ENCODE results near the gene SPHK1. TPM values are rescaled to one million over a fixed set of nuclear protein-coding genes. Genes with fewer than 3 reads are reported as not detected.

The SPHK1 gene
- total RNA-seq, 2 donors from 2014 or later, result 6.4 to 16.8 TPM

DNA sequence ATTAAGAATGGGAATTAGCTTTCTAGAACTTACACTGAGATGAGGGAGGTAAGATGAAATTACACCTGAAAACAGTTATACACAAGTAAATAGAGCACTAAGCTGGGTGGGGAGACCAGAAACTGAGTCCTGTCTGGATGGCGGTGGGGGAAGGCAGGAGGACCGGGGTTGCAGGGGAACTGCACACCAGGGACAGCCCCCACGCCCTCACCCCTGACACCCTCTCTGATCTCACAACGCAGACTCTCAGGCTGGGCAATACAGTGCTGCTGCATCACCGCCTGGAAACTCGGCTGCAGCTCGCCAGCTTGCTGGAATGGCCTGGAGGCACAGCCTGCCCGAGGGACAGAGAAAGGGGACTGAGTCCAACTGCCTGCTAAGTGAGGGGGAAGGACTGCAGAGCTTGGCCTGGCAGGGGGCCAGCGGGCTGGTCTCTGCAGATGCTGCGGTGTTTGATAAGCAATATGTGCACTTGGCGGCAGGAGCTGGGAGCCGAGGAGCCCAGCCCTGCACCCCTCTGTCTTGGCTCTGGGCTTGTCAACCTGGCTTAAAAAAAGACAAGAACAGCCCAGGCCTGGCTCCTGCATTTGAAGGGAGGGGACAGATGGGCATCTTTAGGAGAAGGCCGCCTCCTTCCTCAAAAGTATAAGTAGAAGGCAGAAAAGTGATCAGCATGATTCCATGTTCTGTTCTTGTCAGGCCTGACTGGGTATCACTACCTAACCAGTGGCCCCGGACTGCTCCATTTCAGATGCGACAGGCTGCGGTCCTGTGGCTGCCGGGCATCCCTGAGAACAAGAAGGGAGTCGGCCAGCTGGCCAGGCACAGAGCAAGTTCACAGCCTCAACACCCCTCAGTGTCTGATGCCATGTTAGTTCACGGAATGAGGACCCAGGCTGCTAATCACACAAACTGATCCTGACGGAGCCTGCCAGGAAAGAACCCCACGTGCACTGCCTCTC, 30.2 kb downstream of the SPHK1 start:
- H3K27ac ChIP-seq, result peak overlapping the region; percentile 44 to 67
- no peak overlapping the region for H3K4me3 ChIP-seq
- peaks cover 0 to 46% of the 10 kb centered on the region in 2 donors for H3K4me1 ChIP-seq
- no peaks in the 10 kb centered on the region for H3K36me3 ChIP-seq
- no peaks in the 10 kb centered on the region for H3K27me3 ChIP-seq
- peak; percentile 83 for DNase-seq (ENCODE audit: low spot score)
- no peaks in the 10 kb centered on the region for H3K9me3 ChIP-seq
- TF ChIP-seq, protein P1, sequence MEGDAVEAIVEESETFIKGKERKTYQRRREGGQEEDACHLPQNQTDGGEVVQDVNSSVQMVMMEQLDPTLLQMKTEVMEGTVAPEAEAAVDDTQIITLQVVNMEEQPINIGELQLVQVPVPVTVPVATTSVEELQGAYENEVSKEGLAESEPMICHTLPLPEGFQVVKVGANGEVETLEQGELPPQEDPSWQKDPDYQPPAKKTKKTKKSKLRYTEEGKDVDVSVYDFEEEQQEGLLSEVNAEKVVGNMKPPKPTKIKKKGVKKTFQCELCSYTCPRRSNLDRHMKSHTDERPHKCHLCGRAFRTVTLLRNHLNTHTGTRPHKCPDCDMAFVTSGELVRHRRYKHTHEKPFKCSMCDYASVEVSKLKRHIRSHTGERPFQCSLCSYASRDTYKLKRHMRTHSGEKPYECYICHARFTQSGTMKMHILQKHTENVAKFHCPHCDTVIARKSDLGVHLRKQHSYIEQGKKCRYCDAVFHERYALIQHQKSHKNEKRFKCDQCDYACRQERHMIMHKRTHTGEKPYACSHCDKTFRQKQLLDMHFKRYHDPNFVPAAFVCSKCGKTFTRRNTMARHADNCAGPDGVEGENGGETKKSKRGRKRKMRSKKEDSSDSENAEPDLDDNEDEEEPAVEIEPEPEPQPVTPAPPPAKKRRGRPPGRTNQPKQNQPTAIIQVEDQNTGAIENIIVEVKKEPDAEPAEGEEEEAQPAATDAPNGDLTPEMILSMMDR (IDR thresholded peaks at IDR 0.05), result no peak

DNA sequence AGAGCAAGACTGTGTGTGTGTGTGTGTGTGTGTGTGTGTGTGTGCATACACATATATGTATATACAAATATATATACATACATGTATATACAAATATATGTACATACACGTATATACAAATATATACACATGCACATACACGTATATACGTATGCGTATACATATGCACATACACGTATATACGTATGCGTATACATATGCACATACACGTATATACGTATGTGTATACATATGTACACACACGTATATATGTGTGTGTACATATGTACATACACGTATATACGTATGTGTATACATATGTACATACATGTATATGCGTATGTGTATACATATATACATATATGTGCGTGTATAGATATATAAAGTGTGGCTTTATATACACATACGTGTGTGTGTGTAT, 31.4 kb downstream of the SPHK1 start:
- peaks cover 0 to 52% of the 10 kb centered on the region in 2 donors for H3K4me1 ChIP-seq

DNA sequence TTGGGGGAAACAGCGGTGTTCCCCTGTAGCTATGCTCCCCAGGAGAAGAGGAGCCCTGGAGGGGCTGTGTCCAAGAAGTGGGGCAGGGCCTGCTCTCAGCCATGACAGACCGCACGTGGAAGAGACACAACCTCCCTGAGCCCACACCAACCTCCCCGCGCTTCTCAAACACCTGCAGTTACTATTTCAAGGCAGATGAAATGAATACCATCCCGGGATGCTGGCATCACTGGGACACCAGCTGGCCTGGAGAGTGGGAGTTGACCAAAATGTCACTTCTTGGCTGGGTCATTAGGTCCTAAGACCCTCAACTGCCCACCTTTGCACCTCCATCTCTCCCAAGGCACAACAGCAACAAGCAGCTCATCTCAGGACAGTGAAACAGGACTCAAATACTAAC, 32.0 kb downstream of the SPHK1 start:
- TF ChIP-seq, protein P1 (IDR thresholded peaks at IDR 0.05), result no peak
- H3K36me3 ChIP-seq, result no peaks in the 10 kb centered on the region
- no peak for DNase-seq (ENCODE audit: low spot score)
- H3K9me3 ChIP-seq, result no peaks in the 10 kb centered on the region
- H3K4me3 ChIP-seq, result no peak overlapping the region
- H3K27me3 ChIP-seq, result no peaks in the 10 kb centered on the region
- H3K27ac ChIP-seq, result peak overlapping the region in 1 of 2 donors; percentile 1
- H3K4me1 ChIP-seq, result peaks cover 0 to 59% of the 10 kb centered on the region in 2 donors

More for the DNA sequence above, 31.4 kb downstream of the SPHK1 start:
- H3K27ac ChIP-seq, result peak overlapping the region in 1 of 2 donors; percentile 1
- no peaks in the 10 kb centered on the region for H3K9me3 ChIP-seq
- H3K27me3 ChIP-seq, result no peaks in the 10 kb centered on the region
- H3K36me3 ChIP-seq, result no peaks in the 10 kb centered on the region
- no peak for DNase-seq (ENCODE audit: low spot score)
- no peak overlapping the region for H3K4me3 ChIP-seq
- TF ChIP-seq, protein P1 (IDR thresholded peaks at IDR 0.05), result no peak

DNA sequence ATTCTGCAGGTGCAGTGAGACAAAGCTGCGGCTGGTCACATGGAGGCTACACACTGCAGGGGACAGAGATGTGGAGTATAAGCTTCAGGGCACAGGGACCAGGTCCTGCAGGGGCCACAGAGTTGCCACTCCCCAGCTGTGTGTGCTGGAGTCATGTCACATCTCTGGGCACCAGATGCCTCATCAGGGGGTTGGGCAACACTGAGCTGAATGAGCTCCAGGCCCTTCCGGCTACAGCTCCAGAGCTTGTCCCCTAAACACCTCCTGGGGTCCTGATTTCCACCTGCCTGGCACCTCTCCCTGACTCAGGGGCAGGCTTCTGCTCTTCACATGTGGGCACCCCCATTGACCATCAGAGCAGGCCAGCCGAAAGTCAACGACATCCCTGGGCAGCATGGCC, 32.5 kb downstream of the SPHK1 start:
- H3K4me1 ChIP-seq, result peaks cover 0 to 63% of the 10 kb centered on the region in 2 donors
- H3K27ac ChIP-seq, result peak overlapping the region in 1 of 2 donors; percentile 23
- no peak for DNase-seq (ENCODE audit: low spot score)
- H3K9me3 ChIP-seq, result no peaks in the 10 kb centered on the region
- no peak overlapping the region for H3K4me3 ChIP-seq
- no peaks in the 10 kb centered on the region for H3K27me3 ChIP-seq
- H3K36me3 ChIP-seq, result no peaks in the 10 kb centered on the region
- TF ChIP-seq, protein P1 (IDR thresholded peaks at IDR 0.05), result no peak

DNA sequence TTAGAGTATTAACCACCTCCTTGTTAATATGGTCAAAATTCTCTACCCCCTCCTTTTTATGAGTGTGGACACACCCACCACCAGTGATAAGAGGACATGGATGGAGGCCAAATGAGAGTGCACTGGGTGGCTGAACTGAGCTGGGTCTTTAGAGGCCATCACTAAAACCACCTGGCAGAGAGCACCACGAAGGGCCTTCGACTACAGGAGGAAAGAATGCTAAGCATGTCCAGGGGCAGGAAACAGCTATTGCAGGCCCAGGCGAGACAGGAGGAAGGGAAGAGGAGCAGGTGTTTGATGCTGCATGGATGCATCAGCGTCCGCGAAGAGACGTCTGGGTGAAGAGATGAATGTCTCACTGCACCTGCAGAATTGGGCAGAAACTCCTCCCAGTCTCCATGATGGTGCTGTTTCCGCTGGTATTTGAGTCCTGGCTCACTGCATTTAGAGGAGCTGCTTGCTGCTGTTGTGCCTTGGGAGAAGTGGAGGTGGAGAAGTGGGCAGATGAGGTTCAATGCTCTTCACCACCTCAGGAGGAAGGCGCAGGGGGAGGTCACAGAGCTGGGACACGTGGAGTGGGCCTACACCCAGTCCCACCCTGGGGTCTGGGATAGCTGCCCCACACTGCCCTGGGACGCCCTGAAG, 33.2 kb downstream of the SPHK1 start:
- TF ChIP-seq, protein P1 (IDR thresholded peaks at IDR 0.05), result no peak
- peaks cover 0 to 68% of the 10 kb centered on the region in 2 donors for H3K4me1 ChIP-seq
- H3K9me3 ChIP-seq, result no peaks in the 10 kb centered on the region
- no peaks in the 10 kb centered on the region for H3K27me3 ChIP-seq
- no peak overlapping the region for H3K4me3 ChIP-seq
- H3K27ac ChIP-seq, result peak overlapping the region; percentile 26 to 32
- no peak for DNase-seq (ENCODE audit: low spot score)
- no peaks in the 10 kb centered on the region for H3K36me3 ChIP-seq

Measured in right atrium auricular region (tissue), 2 donors.